Astrocyte (in vitro differentiated cells and primary cell): ENCODE results near the gene SCUBE3.

Experiments
- EZH2 ChIP-seq: IDR thresholded peaks from 2 replicates; pipeline ENCODE4 v1.6.1; 2012; ENCODE audit warnings: mild to moderate bottlenecking, low read length, inconsistent platforms; ENCODE audit not compliant: insufficient read depth
- TF ChIP-seq, protein P1 (sequence below): IDR thresholded peaks from 2 replicates; pipeline ENCODE4 v1.5.1; 2011; ENCODE audit warnings: low read depth, mild to moderate bottlenecking, inconsistent platforms, low read length, moderate library complexity; ENCODE audit not compliant: insufficient read depth

DNA sequence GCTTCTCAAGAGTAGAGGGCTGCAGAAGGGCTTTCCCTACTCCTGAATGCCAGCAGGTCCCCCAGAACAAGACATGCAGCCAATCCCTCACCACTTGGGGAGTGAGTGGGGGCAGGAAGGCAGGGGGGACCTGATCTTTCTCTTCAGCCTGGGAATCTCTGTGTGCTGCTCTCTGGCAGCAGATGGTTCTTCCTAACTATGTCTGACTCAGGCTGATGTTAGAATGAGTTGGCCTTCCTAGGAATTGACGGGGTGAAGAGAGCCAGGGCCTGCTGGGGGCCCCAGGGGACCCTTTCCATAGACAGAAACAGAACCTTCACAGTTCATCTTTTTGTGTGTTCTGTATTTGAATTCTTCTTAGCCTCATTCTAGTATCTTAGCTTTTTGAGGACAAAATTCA lies 43.6 kb upstream of the SCUBE3 start:
- no peak for TF ChIP-seq EZH2
- TF ChIP-seq, protein P1, sequence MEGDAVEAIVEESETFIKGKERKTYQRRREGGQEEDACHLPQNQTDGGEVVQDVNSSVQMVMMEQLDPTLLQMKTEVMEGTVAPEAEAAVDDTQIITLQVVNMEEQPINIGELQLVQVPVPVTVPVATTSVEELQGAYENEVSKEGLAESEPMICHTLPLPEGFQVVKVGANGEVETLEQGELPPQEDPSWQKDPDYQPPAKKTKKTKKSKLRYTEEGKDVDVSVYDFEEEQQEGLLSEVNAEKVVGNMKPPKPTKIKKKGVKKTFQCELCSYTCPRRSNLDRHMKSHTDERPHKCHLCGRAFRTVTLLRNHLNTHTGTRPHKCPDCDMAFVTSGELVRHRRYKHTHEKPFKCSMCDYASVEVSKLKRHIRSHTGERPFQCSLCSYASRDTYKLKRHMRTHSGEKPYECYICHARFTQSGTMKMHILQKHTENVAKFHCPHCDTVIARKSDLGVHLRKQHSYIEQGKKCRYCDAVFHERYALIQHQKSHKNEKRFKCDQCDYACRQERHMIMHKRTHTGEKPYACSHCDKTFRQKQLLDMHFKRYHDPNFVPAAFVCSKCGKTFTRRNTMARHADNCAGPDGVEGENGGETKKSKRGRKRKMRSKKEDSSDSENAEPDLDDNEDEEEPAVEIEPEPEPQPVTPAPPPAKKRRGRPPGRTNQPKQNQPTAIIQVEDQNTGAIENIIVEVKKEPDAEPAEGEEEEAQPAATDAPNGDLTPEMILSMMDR = no peak
